Endometrium (tissue), 2 donors: ENCODE results near the gene CHKA.

ENCODE experiments used
- FAIRE-seq: peaks from 2 replicates; lab custom pipeline; 2012; peaks lifted over from hg19 to GRCh38; lab: Jason Lieb, UNC
- donor health status: control.
- donor health status: control.

Gene CHKA

GRCh38 chr11:68121067-68121899, at the start of gene CHKA:
Gene CHKA, minus strand, starts transcription at chr11:68121388. Its CDS starts 211 bp downstream, at chr11:68121177.
- FAIRE-seq: no peak

GRCh38 chr11:68169442-68169841, 48.3 kb upstream of the CHKA start:
- FAIRE-seq: no peak

GRCh38 chr11:68168694-68169093, 47.5 kb upstream of the CHKA start:
- no peak for FAIRE-seq

- no peak for FAIRE-seq
Observed at GRCh38 chr11:68167474-68167873, 46.3 kb upstream of the CHKA start.

GRCh38 chr11:68166969-68167368, 45.8 kb upstream of the CHKA start:
- no peak for FAIRE-seq

GRCh38 chr11:68165601-68166000, 44.4 kb upstream of the CHKA start:
- FAIRE-seq: no peak

GRCh38 chr11:68164437-68164836, 43.2 kb upstream of the CHKA start:
- FAIRE-seq: no peak

GRCh38 chr11:68163691-68164090, 42.5 kb upstream of the CHKA start:
- FAIRE-seq: no peak

GRCh38 chr11:68160100-68160695, 39.0 kb upstream of the CHKA start:
- FAIRE-seq: no peak

- no peak for FAIRE-seq
Observed at GRCh38 chr11:68159665-68160064, 38.5 kb upstream of the CHKA start.

- FAIRE-seq: no peak
Observed at GRCh38 chr11:68159161-68159560, 38.0 kb upstream of the CHKA start.

- no peak for FAIRE-seq
Observed at GRCh38 chr11:68158580-68158979, 37.4 kb upstream of the CHKA start.

- FAIRE-seq: no peak
Observed at GRCh38 chr11:68153742-68154141, 32.6 kb upstream of the CHKA start.

- FAIRE-seq: no peak
Observed at GRCh38 chr11:68150037-68150436, 28.8 kb upstream of the CHKA start.

GRCh38 chr11:68149417-68149816, 28.2 kb upstream of the CHKA start:
- FAIRE-seq: no peak

- FAIRE-seq: no peak
Observed at GRCh38 chr11:68148879-68149278, 27.7 kb upstream of the CHKA start.

- no peak for FAIRE-seq
Observed at GRCh38 chr11:68148071-68148805, 27.1 kb upstream of the CHKA start.

- no peak for FAIRE-seq
Observed at GRCh38 chr11:68146704-68147474, 25.7 kb upstream of the CHKA start.

GRCh38 chr11:68146010-68146540, 24.9 kb upstream of the CHKA start:
- no peak for FAIRE-seq

GRCh38 chr11:68145120-68145866, 24.1 kb upstream of the CHKA start:
- no peak for FAIRE-seq

GRCh38 chr11:68143310-68143689, 22.1 kb upstream of the CHKA start:
- FAIRE-seq: no peak
